Psoas muscle (tissue), 8 donors: ENCODE data around the gene GATM. TPM values are rescaled to one million over a fixed set of nuclear protein-coding genes. Genes with fewer than 3 reads are reported as not detected.

Experiments
- ATAC-seq, 4 donors: fragments of 200-7000 bp; cut with Tn5 transposase; one replicate each; pipeline ENCODE4 v1.9.1; 2020; ENCODE audit warnings: moderate library complexity in 3 of 4, mild to moderate bottlenecking in 2 of 4
- DNase-seq, 2 donors: peaks; one replicate each; pipeline ENCODE4 v3.0.0-alpha.2; 2020
- H3K27ac ChIP-seq: fragments of 200-600 bp; one replicate; pipeline ENCODE4 v1.8.0; 2022
- H3K27me3 ChIP-seq, 3 donors: fragments of 200-600 bp in 1 of 3; one replicate each; pipeline versions ENCODE4 v1.6.1 to v1.8.0; 2013 to 2022; ENCODE audit warnings: low read length in 2 of 3, mild to moderate bottlenecking in 2 of 3, moderate library complexity in 1 of 3; ENCODE audit not compliant: insufficient read depth in 3 of 3
- H3K36me3 ChIP-seq, 2 donors: fragments of 200-600 bp in 1 of 2; one replicate each; pipeline versions ENCODE4 v1.6.1 to v1.8.0; 2013 to 2022; ENCODE audit warnings: low read depth in 1 of 2, mild to moderate bottlenecking in 1 of 2, moderate library complexity in 1 of 2; ENCODE audit not compliant: insufficient read depth in 1 of 2
- H3K4me1 ChIP-seq: fragments of 200-600 bp; one replicate; pipeline ENCODE4 v1.8.0; 2022
- H3K4me3 ChIP-seq: fragments of 200-600 bp; one replicate; pipeline ENCODE4 v1.8.0; 2022; ENCODE audit warnings: mild to moderate bottlenecking
- H3K9me3 ChIP-seq: fragments of 200-600 bp; one replicate; pipeline ENCODE4 v1.8.0; 2022
- WGBS, 3 donors: extraction: QIAGEN DNeasy Blood & Tissue Kit; methylation state at CpG; one replicate each; pipeline versions ENCODE4 v1.1.6 to v1.1.7; 2013; 5-methylcytosine and 5-hydroxymethylcytosine counted together
- intact Hi-C, 2 donors: fragments of 100-400 bp; cut with DNase I; formaldehyde crosslinking; loops; one replicate each; pipeline versions ENCODE4 v1.11.0 to v1.14.2; 2022
- polyA plus RNA-seq, 3 donors: library from polyadenylated mRNA; stranded (reverse); fragments of 200-250 nt; gene quantifications; one replicate each; pipeline ENCODE4 v1.2.3, GENCODE V29; 2013
- total RNA-seq, 4 donors: library from RNA; stranded (reverse); fragmentation: NEBNext Ultra II Directional in 2 of 4; extraction: Animal tissue kit (Norgen Biotek cat#: 25700) in 2 of 4; gene quantifications; one replicate each; pipeline versions ENCODE4 v1.2.1 to v1.2.4, GENCODE V29; 2021 to 2023
- TF ChIP-seq, protein P1 (sequence below): fragments of 200-600 bp; IDR thresholded peaks from one replicate; pipeline ENCODE4 v1.8.0; 2022; ENCODE audit warnings: antibody characterized with exemption
- donor health status: healthy with polysubstance abuse.
- donor health status: DM: no; HTN: no; CAD: no; lungs with moderate emphysema.
- donor health status: Bipolar disorder and iron deficiency.
- donor health status: healthy.
- donor health status: DM: yes; HTN: yes; CAD: no.
- donor health status: DM: no; HTN: no; CAD: no.
- donor health status: DM: no; HTN: no; CAD: no.
- donor health status: DM: yes; HTN: yes; CAD: no.

The GATM gene
- total and polyA plus RNA-seq, 7 donors, result 13.1 to 41.3 (median 21.3) TPM

DNA sequence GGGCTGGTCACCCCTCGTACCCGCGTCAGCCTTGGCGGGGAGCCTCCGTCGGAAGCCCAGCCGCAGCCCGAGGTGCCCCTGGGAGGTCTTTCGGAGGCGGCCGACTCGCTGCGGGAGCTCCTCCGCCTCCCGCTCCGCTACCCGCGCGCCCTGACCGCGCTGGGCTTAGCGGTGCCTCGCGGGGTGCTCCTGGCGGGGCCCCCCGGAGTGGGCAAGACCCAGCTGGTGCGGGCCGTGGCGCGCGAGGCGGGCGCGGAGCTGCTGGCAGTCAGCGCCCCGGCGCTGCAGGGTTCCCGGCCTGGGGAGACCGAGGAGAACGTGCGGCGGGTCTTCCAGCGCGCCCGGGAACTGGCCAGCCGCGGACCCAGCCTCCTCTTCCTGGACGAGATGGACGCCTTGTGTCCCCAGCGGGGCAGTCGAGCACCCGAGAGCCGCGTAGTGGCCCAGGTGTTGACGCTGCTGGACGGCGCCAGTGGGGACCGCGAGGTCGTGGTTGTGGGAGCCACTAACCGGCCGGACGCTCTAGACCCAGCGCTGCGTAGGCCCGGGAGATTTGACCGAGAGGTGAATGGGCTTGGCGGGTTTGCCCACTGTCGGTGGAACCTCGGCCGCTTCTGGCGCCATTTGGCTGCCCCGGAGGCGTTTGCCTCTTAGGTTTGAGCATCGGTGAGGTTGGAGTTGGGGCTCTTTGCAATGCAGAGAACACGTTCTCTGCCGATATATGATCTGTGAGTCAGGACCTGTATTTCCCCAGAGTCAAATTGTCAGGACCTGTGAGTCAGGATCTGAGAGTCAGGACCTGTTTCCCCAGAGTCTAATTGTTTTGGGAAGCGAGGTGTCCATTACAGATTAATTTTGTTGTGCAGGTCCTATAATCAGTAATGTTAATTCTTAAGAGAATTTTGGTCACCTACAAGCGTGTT lies 24.9 kb upstream of the GATM start:
- Histone ChIP-seq H3K4me1 (peaks cover 27% of the 10 kb centered on the region), H3K4me3 (peak overlapping the region; percentile 88), H3K27me3 (no peaks in the 10 kb centered on the region), H3K36me3 (peaks cover 2 to 34% of the 10 kb centered on the region in 2 donors), H3K27ac (peak overlapping the region; percentile 94), H3K9me3 (no peaks in the 10 kb centered on the region)
- 1% methylated on average over 62 to 79 of the region's 79 CpGs for WGBS, 3 donors
- TF ChIP-seq, protein P1, sequence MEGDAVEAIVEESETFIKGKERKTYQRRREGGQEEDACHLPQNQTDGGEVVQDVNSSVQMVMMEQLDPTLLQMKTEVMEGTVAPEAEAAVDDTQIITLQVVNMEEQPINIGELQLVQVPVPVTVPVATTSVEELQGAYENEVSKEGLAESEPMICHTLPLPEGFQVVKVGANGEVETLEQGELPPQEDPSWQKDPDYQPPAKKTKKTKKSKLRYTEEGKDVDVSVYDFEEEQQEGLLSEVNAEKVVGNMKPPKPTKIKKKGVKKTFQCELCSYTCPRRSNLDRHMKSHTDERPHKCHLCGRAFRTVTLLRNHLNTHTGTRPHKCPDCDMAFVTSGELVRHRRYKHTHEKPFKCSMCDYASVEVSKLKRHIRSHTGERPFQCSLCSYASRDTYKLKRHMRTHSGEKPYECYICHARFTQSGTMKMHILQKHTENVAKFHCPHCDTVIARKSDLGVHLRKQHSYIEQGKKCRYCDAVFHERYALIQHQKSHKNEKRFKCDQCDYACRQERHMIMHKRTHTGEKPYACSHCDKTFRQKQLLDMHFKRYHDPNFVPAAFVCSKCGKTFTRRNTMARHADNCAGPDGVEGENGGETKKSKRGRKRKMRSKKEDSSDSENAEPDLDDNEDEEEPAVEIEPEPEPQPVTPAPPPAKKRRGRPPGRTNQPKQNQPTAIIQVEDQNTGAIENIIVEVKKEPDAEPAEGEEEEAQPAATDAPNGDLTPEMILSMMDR, result no peak
- peak; percentile 33 to 71 for DNase-seq
- intact Hi-C loops, result loop anchor here (2.0 to 5.0 kb wide), 4 partner anchors 34 to 201 kb away; partner anchors contain the start of gene BLOC1S6 (in 2 of the 2)
- ATAC-seq, result peak; percentile 29 to 54 (median 38)

DNA sequence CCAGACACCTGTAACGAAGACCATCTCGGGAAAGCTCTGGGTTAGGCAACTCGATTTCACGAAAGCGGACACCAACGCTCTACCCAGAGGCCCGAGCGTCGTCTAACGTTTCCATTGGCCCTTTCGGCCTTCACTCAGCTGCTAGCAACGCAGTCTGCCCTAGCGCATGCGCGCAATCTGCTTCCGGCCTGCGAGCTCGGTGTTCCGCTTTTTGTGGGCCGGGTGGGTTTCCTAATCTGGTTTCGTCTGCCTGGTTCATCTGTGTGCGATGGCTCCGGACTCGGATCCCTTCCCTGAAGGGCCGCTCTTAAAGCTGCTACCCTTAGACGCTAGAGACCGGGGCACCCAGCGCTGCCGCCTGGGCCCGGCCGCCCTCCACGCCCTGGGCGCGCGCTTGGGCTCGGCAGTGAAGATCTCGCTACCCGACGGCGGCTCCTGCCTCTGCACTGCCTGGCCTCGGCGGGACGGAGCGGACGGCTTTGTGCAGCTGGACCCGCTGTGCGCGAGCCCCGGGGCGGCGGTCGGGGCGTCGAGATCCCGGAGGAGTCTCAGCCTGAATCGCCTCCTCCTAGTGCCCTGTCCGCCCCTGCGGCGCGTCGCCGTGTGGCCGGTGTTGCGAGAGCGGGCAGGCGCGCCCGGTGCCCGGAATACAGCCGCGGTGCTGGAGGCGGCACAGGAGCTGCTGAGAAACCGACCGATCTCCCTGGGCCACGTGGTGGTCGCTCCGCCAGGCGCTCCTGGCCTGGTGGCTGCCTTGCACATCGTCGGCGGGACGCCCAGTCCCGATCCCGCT lies 24.0 kb upstream of the GATM start:
- peak; percentile 96 to 97 (median 97) for ATAC-seq
- Histone ChIP-seq H3K27me3 (no peaks in the 10 kb centered on the region), H3K4me3 (peak overlapping the region; percentile 88), H3K36me3 (peaks cover 2 to 25% of the 10 kb centered on the region in 2 donors), H3K27ac (peak overlapping the region; percentile 94), H3K9me3 (no peaks in the 10 kb centered on the region), H3K4me1 (peaks cover 27% of the 10 kb centered on the region)
- TF ChIP-seq, protein P1, result no peak
- 0% methylated on average over 54 to 84 of the region's 84 CpGs for WGBS, 3 donors
- intact Hi-C loops, result loop anchor here (2.0 to 5.0 kb wide), 4 partner anchors 34 to 200 kb away; partner anchors contain the start of gene BLOC1S6 (in 2 of the 2)
- peak; percentile 97 to 99 for DNase-seq

DNA sequence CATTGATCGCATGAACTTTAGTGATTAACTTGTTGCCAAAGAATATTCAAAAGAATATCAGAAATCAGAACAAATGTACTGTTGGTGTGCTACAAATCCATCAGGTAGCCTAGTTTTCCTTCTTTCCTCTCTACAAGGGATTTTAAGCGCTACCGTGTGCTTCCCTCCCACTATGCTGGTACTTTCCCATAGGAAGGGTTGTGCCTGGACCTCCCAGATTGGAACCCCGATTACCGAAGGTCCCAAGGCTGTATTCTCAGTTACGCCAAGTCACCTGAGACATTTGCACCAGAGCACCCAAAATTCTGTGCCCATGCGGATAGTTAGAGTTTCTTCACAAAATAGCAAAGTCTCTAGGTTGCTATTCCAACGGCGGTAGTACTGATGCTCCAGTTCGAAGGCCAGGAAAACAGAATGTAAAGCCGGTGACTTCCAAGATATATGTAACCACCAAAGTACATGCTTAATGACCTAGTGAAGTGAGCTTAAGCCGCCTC lies 23.4 kb upstream of the GATM start:
- Histone ChIP-seq H3K4me1 (peaks cover 27% of the 10 kb centered on the region), H3K36me3 (peaks cover 0 to 19% of the 10 kb centered on the region in 2 donors), H3K4me3 (peak overlapping the region; percentile 88), H3K9me3 (no peaks in the 10 kb centered on the region), H3K27ac (peak overlapping the region; percentile 94), H3K27me3 (no peaks in the 10 kb centered on the region)
- DNase-seq, result no peak
- TF ChIP-seq, protein P1, result no peak
- intact Hi-C loops, result loop anchor here (2.0 to 5.0 kb wide), 6 partner anchors 33 to 239 kb away; partner anchors contain the start of gene BLOC1S6 (in 2 of the 2)
- WGBS, 3 donors, result 2 to 4% (median 3%) methylated on average over 12 of the region's 12 CpGs
- peak in 1 of 4 donors; percentile 24 for ATAC-seq

DNA sequence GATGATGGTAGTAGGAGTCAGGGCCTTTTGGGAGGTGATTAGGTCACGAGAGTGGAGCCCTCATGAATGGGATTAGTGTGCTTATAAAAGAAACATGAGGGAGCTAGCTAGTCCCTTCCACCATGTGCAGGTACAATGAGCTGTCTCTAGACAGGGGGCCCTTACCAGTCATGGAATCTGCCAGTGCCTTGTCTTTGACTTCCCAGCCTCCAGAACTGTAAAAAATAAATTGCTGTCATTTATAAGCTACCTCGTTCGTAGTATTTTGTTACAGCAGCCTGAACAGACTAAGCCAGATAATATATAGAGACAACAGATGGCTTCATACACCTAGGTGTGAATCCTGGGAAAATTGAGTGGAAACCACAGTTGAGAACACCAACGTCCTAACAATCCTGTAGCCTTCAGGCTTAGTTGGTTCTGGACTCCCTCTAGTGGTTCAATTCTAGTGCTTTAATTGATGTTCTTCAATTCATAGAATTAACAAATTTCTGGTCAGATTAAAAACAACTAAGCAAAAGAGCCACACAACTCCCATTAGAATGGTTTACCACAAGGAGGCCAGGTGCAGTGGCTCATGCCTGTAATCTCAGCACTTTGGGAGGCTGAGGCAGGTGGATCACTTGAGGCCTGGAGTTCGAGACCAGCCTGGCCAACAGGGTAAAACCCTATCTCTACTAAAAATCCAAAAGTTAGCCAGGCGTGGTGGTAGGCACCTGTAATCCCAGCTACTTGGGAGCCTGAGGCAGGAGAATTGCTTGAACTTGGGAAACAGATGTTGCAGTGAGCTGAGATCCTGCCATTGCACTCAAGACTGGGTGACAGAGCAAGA lies 21.3 kb upstream of the GATM start:
- H3K4me3 ChIP-seq, result no peak overlapping the region
- no peaks in the 10 kb centered on the region for H3K9me3 ChIP-seq
- DNase-seq (no peak), ATAC-seq (no peak)
- H3K27me3 ChIP-seq, result no peaks in the 10 kb centered on the region
- H3K4me1 ChIP-seq, result peaks cover 17% of the 10 kb centered on the region
- intact Hi-C loops, result loop anchor here (1.0 to 5.0 kb wide), 5 partner anchors 92 to 237 kb away; partner anchors contain the start of gene BLOC1S6 (in 1 of the 2)
- 48 to 53% (median 49%) methylated on average over 6 of the region's 6 CpGs for WGBS, 3 donors
- H3K27ac ChIP-seq, result no peak overlapping the region
- H3K36me3 ChIP-seq, result no peaks in the 10 kb centered on the region
- TF ChIP-seq, protein P1, result peak; percentile 72
